Loucy (cell line): ENCODE results near the gene ANKRD16.

Experiments used
- H2AFZ ChIP-seq: fragments of 200-600 bp; sonication (generic); 2 replicates; pipeline ENCODE4 v1.6.0; 2016; ENCODE audit warnings: antibody characterized with exemption, mild to moderate bottlenecking, low read length, moderate library complexity
- H3F3A ChIP-seq: fragments of 200-600 bp; 2 replicates; pipeline ENCODE4 v1.6.0; 2016; ENCODE audit warnings: antibody characterized with exemption, low read depth, mild to moderate bottlenecking
- H3K27me3 ChIP-seq: fragments of 200-600 bp; sonication (generic); 2 replicates; pipeline ENCODE4 v1.6.1; 2014; ENCODE audit warnings: low read length, mild to moderate bottlenecking; ENCODE audit not compliant: insufficient read depth, poor library complexity, severe bottlenecking
- H3K36me3 ChIP-seq: fragments of 200-600 bp; sonication (generic); 2 replicates; pipeline ENCODE4 v1.6.1; 2016; ENCODE audit warnings: low read length; ENCODE audit not compliant: insufficient read depth
- H3K4me1 ChIP-seq: fragments of 200-600 bp; sonication (generic); 2 replicates; pipeline ENCODE4 v1.5.1; 2014; ENCODE audit warnings: low read length, mild to moderate bottlenecking; ENCODE audit not compliant: insufficient read depth, poor library complexity, severe bottlenecking
- H3K4me2 ChIP-seq: fragments of 200-600 bp; sonication (generic); 2 replicates; pipeline ENCODE4 v1.6.0; 2014; ENCODE audit warnings: antibody characterized with exemption, low read length, low read depth, mild to moderate bottlenecking; ENCODE audit not compliant: poor library complexity, severe bottlenecking
- H3K4me3 ChIP-seq: fragments of 200-600 bp; sonication (generic); 2 replicates; pipeline ENCODE4 v1.5.1; 2014; ENCODE audit warnings: low read length, mild to moderate bottlenecking, mixed read lengths; ENCODE audit not compliant: poor library complexity, severe bottlenecking
- H3K79me2 ChIP-seq: fragments of 200-600 bp; sonication (generic); 2 replicates; pipeline ENCODE4 v1.6.1; 2014; ENCODE audit warnings: low read length; ENCODE audit not compliant: insufficient read depth
- H3K9ac ChIP-seq: fragments of 200-600 bp; sonication (generic); 2 replicates; pipeline ENCODE4 v1.6.0; 2014; ENCODE audit warnings: mild to moderate bottlenecking, low read depth, low read length, moderate library complexity; ENCODE audit not compliant: poor library complexity, severe bottlenecking
- H3K9me2 ChIP-seq: fragments of 200-600 bp; sonication (generic); replicated peaks from 2 replicates; pipeline ENCODE4 v1.6.1; 2016; ENCODE audit warnings: low read depth, low read length, mixed read lengths
- H3K9me3 ChIP-seq: fragments of 200-600 bp; sonication (generic); 2 replicates; pipeline ENCODE4 v1.6.1; 2014; ENCODE audit warnings: mild to moderate bottlenecking, antibody characterized with exemption, low read length, low read depth; ENCODE audit not compliant: insufficient read depth
- H4K20me1 ChIP-seq: fragments of 200-600 bp; sonication (generic); 2 replicates; pipeline ENCODE4 v1.6.0; 2014; ENCODE audit warnings: antibody characterized with exemption, low read length, mild to moderate bottlenecking; ENCODE audit not compliant: insufficient read depth, poor library complexity, severe bottlenecking
- CTCF ChIP-seq: fragments of 200-600 bp; sonication (generic); conservative IDR thresholded peaks from 2 replicates; pipeline ENCODE4 v1.5.1; 2014; ENCODE audit warnings: mild to moderate bottlenecking, antibody characterized with exemption, low read length
- EZH2phosphoT487 ChIP-seq: fragments of 200-600 bp; IDR thresholded peaks from 2 replicates; pipeline ENCODE4 v1.6.1; 2018; ENCODE audit warnings: antibody characterized with exemption, mild to moderate bottlenecking, moderate library complexity, borderline replicate concordance

ANKRD16 gene

GRCh38 chr10:5924889-5925288 lies 35.2 kb upstream of the ANKRD16 start:
- peaks cover 92% of the 10 kb centered on the region for H3K36me3 ChIP-seq
- H3K9me3 ChIP-seq: no peaks in the 10 kb centered on the region
- H3K4me2 ChIP-seq: no peak overlapping the region
- TF ChIP-seq CTCF (no peak), EZH2phosphoT487 (no peak)
- no peak overlapping the region for H3K9ac ChIP-seq
- H3K4me3 ChIP-seq: no peak overlapping the region
- H4K20me1 ChIP-seq: no peaks in the 10 kb centered on the region
- no peaks in the 10 kb centered on the region for H3K27me3 ChIP-seq
- H3K79me2 ChIP-seq: no peaks in the 10 kb centered on the region
- no peaks in the 10 kb centered on the region for H3F3A ChIP-seq
- H3K9me2 ChIP-seq: no peaks in the 10 kb centered on the region
- H2AFZ ChIP-seq: no peak overlapping the region
- no peaks in the 10 kb centered on the region for H3K4me1 ChIP-seq

- Histone ChIP-seq H3K9me2 (no peaks in the 10 kb centered on the region), H3K27me3 (no peaks in the 10 kb centered on the region), H3K4me3 (no peak overlapping the region), H3K36me3 (peaks cover 90% of the 10 kb centered on the region; the same call in 1 of the 2 replicates), H3K4me1 (no peaks in the 10 kb centered on the region), H3K79me2 (no peaks in the 10 kb centered on the region), H3K9ac (no peak overlapping the region), H3K4me2 (no peak overlapping the region), H3F3A (no peaks in the 10 kb centered on the region), H4K20me1 (no peaks in the 10 kb centered on the region), H2AFZ (no peak overlapping the region), H3K9me3 (no peaks in the 10 kb centered on the region)
- no peak for TF ChIP-seq CTCF
- TF ChIP-seq EZH2phosphoT487: no peak
Measured at GRCh38 chr10:5921746-5922145, 32.1 kb upstream of the ANKRD16 start.

- no peaks in the 10 kb centered on the region for H3K79me2 ChIP-seq
- TF ChIP-seq EZH2phosphoT487: no peak
- TF ChIP-seq CTCF: no peak
- no peaks in the 10 kb centered on the region for H3K4me1 ChIP-seq
- no peaks in the 10 kb centered on the region for H3K9me2 ChIP-seq
- no peaks in the 10 kb centered on the region for H3K27me3 ChIP-seq
- H3K9me3 ChIP-seq: no peaks in the 10 kb centered on the region
- no peak overlapping the region for H2AFZ ChIP-seq
- H3K9ac ChIP-seq: no peak overlapping the region
- no peaks in the 10 kb centered on the region for H4K20me1 ChIP-seq
- H3K36me3 ChIP-seq: peaks cover 93% of the 10 kb centered on the region; the same call in 1 of the 2 replicates
- H3F3A ChIP-seq: no peaks in the 10 kb centered on the region
- no peak overlapping the region for H3K4me3 ChIP-seq
- H3K4me2 ChIP-seq: no peak overlapping the region
Measured at GRCh38 chr10:5919568-5919967, 29.9 kb upstream of the ANKRD16 start.
